Stimulated activated CD4-positive, alpha-beta T cell treated with anti-CD3 and anti-CD28 coated beads, Interleukin-15, amount 100 ng/mL, for 1 hour (primary cell): ENCODE data around the gene MTIF2.
"Not testable (repeated sequence)": the region's sequence is repeated elsewhere in the genome, so short reads cannot be mapped to it uniquely, and the experiment has no call there.

Experiments used
- DNase-seq, 2 donors: peaks; one replicate each; pipeline ENCODE4 v3.0.0-alpha.2; 2020; ENCODE audit warnings: low read depth in 1 of 2, low spot score in 1 of 2

Gene MTIF2

GRCh38 chr2:55204536-55204935, 64.5 kb downstream of the MTIF2 start:
- no peak for DNase-seq

- no peak for DNase-seq
Measured at GRCh38 chr2:55200416-55200815, 68.6 kb downstream of the MTIF2 start.

- DNase-seq, result no peak
Measured at GRCh38 chr2:55196526-55196925, 72.5 kb downstream of the MTIF2 start.

DNA sequence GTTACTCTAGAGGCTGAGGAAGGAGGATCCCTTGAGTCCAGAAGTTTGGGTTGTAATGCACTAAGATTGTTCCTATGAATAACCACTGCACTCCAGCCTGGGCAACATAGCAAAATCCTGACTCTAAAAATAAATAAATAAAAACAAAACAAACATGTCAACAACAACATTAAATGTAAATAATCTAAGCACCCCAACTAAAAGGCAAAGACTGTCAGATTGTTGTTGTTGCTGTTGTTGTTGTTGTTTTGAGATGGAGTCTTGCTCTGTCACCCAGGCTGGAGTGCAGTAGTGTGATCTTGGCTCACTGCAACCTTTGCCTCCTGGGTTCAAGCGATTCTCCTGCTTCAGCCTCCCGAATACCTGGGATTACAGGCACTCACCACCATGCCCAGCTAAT, 77.1 kb downstream of the MTIF2 start:
- DNase-seq, result not testable (repeated sequence)

DNA sequence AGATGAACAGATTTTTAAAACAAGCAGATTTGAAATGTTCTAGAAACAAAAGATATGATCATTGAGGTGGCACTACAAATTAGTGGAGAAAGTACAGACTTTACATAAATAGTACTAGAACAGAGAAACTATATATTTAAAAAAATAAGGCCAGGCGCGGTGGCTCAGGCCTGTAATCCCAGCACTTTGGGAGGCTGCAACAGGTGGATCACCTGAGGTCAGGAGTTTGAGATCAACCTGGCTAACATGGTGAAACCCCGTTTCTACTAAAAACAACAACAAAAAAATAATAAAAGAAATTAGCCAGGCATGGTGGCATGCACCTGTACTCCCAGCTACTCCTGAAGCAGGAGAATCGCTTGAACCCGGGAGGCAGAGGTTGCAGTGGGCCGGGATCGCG, 82.2 kb downstream of the MTIF2 start:
- not testable (repeated sequence) for DNase-seq
